Measurements from ENCODE around the gene MCCD1. TPM values are rescaled to one million over a fixed set of nuclear protein-coding genes. Genes with fewer than 3 reads are reported as not detected.

MCCD1 gene
- polyA plus RNA-seq, 2 of the 4 experiments (the other 2 are of a cell fraction), result not detected

- TF ChIP-seq HMGXB4 (CRISPR knock-in tag; IDR thresholded peaks at IDR 0.05; ENCODE audit: borderline replicate concordance) (no peak), EP300 (IDR thresholded peaks at IDR 0.05) (no peak), RCOR1 (IDR thresholded peaks at IDR 0.05; ENCODE audit: low read depth, low read length) (no peak), REST (IDR thresholded peaks at IDR 0.05) (no peak), E2F6 (IDR thresholded peaks at IDR 0.05; ENCODE audit: borderline replicate concordance, low read depth) (no peak), TP53 (CRISPR knock-in tag; IDR thresholded peaks at IDR 0.05) (no peak), PHF8 (IDR thresholded peaks at IDR 0.05; ENCODE audit: borderline replicate concordance, low read depth) (no peak)
- H3K4me3 ChIP-seq, result no peak within 1 kb of the TSS
- POLR2A ChIA-PET, result no interaction called here
- no peak for DNase-seq (ENCODE audit: low read depth in 1 of 2, low spot score in 1 of 2)
- no peaks in the 10 kb centered on the region for H3K9me3 ChIP-seq
- no peaks in the 10 kb centered on the region for H3K4me1 ChIP-seq
- CTCF ChIA-PET, result interaction anchor here (1.4 to 18.3 kb wide), 4 partner anchors 9 to 29 kb away, joined by 4 to 338 read pairs (median 18); partner anchors contain the start of genes ATP6V1G2, NCR3 and NFKBIL1
- no peak for ATAC-seq
- WGBS (ENCODE audit: missing lambda C conversion rate), result 80% methylated on average over 10 of the region's 19 CpGs
- no peak for FAIRE-seq
- no peak within 1 kb of the TSS for H3K4me2 ChIP-seq
- no peak within 1 kb of the TSS for H3K27ac ChIP-seq
Measured at GRCh38 chr6:31575335-31575901, 46.7 kb downstream of the MCCD1 start, which contains the start of gene TNF. TNF (plus strand) TSS chr6:31575565; CDS start chr6:31575742, 177 bp downstream.

- FAIRE-seq (no peak), DNase-seq (ENCODE audit: low read depth in 1 of 2, low spot score in 1 of 2) (no peak), ATAC-seq (no peak)
- ChIA-PET CTCF (interaction anchor here (1.4 to 18.3 kb wide), 5 partner anchors 8 to 29 kb away, joined by 4 to 338 read pairs (median 19); partner anchors contain the start of genes ATP6V1G2, NCR3 and NFKBIL1), POLR2A (no interaction called here)
- WGBS (ENCODE audit: missing lambda C conversion rate), result 78% methylated on average over 8 of the region's 8 CpGs
- no peak overlapping the region for H3K4me3 ChIP-seq
- H3K4me2 ChIP-seq, result no peak overlapping the region
- H3K27ac ChIP-seq, result no peak overlapping the region
- H3K4me1 ChIP-seq, result no peaks in the 10 kb centered on the region
- H3K9me3 ChIP-seq, result no peaks in the 10 kb centered on the region
- TF ChIP-seq HEYL (CRISPR knock-in tag; IDR thresholded peaks at IDR 0.05), result no peak
- TF ChIP-seq HES2 (IDR thresholded peaks at IDR 0.05), result no peak
- no peak for TF ChIP-seq CTCF (IDR thresholded peaks at IDR 0.05)
- TF ChIP-seq NR3C1 (IDR thresholded peaks at IDR 0.05), result no peak
- TF ChIP-seq POLR2AphosphoS2 (conservative IDR thresholded peaks at IDR 0.05; ENCODE audit: low read length), result no peak
- TF ChIP-seq RFX5 (IDR thresholded peaks at IDR 0.05), result no peak
Measured at GRCh38 chr6:31575952-31576685, 47.4 kb downstream of the MCCD1 start.

Data from A549 (cell line).